Breast epithelium (tissue), 3 donors: ENCODE measurements around the gene MT4.

Experiments
- POLR2AphosphoS5 ChIP-seq, 3 donors: sonication (generic); formaldehyde crosslinking; IDR thresholded peaks; one replicate each; pipeline ENCODE4 v1.6.1; 2017; ENCODE audit warnings: antibody characterized with exemption in 3 of 3
- TF ChIP-seq, protein P1 (sequence below), 3 donors: fragments of 450-650 bp; IDR thresholded peaks; one replicate each; pipeline ENCODE4 v1.5.1; 2016 to 2017; ENCODE audit warnings: antibody characterized with exemption in 3 of 3, mild to moderate bottlenecking in 3 of 3, moderate library complexity in 3 of 3

- peak in 1 of 3 donors; percentile 12 for TF ChIP-seq POLR2AphosphoS5 (IDR thresholded peaks at IDR 0.05)
- TF ChIP-seq, protein P1, sequence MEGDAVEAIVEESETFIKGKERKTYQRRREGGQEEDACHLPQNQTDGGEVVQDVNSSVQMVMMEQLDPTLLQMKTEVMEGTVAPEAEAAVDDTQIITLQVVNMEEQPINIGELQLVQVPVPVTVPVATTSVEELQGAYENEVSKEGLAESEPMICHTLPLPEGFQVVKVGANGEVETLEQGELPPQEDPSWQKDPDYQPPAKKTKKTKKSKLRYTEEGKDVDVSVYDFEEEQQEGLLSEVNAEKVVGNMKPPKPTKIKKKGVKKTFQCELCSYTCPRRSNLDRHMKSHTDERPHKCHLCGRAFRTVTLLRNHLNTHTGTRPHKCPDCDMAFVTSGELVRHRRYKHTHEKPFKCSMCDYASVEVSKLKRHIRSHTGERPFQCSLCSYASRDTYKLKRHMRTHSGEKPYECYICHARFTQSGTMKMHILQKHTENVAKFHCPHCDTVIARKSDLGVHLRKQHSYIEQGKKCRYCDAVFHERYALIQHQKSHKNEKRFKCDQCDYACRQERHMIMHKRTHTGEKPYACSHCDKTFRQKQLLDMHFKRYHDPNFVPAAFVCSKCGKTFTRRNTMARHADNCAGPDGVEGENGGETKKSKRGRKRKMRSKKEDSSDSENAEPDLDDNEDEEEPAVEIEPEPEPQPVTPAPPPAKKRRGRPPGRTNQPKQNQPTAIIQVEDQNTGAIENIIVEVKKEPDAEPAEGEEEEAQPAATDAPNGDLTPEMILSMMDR (IDR thresholded peaks at IDR 0.05): no peak
Measured at GRCh38 chr16:56617212-56618085, 52.6 kb downstream of the MT4 start.
